Adrenal gland (tissue), 12 donors: ENCODE measurements around the gene HIF1AN. TPM values are rescaled to one million over a fixed set of nuclear protein-coding genes. Genes with fewer than 3 reads are reported as not detected.

Experiments used
- DNase-seq, 7 donors: peaks; one replicate each; pipeline ENCODE4 v3.0.0-alpha.2; 2019 to 2020
- H3K27ac ChIP-seq, 5 donors: fragments of 200-600 bp; sonication (generic) in 4 of 5; 1 replicate in 3 of 5; 2 replicates in 2 of 5; pipeline versions ENCODE4 v1.5.1 to v1.8.0; 2016 to 2020; ENCODE audit warnings: mild to moderate bottlenecking in 1 of 5
- H3K27me3 ChIP-seq: fragments of 200-600 bp; 2 replicates; pipeline ENCODE4 v1.8.0; 2021
- H3K36me3 ChIP-seq, 2 donors: fragments of 200-600 bp; replicated peaks in 1 of 2; 1 replicate in 1 of 2; 2 replicates in 1 of 2; pipeline versions ENCODE4 v1.5.1 to v1.8.0; 2018 to 2022
- H3K4me1 ChIP-seq, 2 donors: fragments of 200-600 bp; replicated peaks in 1 of 2; 1 replicate in 1 of 2; 2 replicates in 1 of 2; pipeline versions ENCODE4 v1.5.1 to v1.8.0; 2018 to 2021
- H3K4me3 ChIP-seq, 4 donors: fragments of 200-600 bp; sonication (generic) in 3 of 4; one replicate each; pipeline ENCODE4 v1.5.1; 2016 to 2018
- H3K9me3 ChIP-seq, 3 donors: fragments of 200-600 bp; sonication (generic) in 1 of 3; replicated peaks in 1 of 3; 1 replicate in 2 of 3; 2 replicates in 1 of 3; pipeline versions ENCODE4 v1.5.1 to v1.8.0; 2016 to 2021
- POLR2A ChIP-seq, 2 donors: fragments of 450-650 bp; IDR thresholded peaks; one replicate each; pipeline ENCODE4 v1.6.1; 2017; ENCODE audit warnings: antibody characterized with exemption in 2 of 2, mild to moderate bottlenecking in 2 of 2, moderate library complexity in 1 of 2
- WGBS, 4 donors: extraction: QIAGEN DNeasy Blood & Tissue Kit in 2 of 4; methylation state at CpG; one replicate each; pipeline versions ENCODE4 v1.1.5 to v1.1.7; 2013 to 2017; 5-methylcytosine and 5-hydroxymethylcytosine counted together
- intact Hi-C, 2 donors: fragments of 100-400 bp; cut with DNase I; formaldehyde crosslinking; loops; one replicate each; pipeline versions ENCODE4 v1.14.1 to v1.15.0; 2022 to 2023
- polyA plus RNA-seq, 3 donors: library from polyadenylated mRNA; stranded (reverse); fragments of 200-250 nt in 2 of 3; fragments of 350-450 nt in 1 of 3; fragmentation: Illumina TruSeq in 1 of 3; extraction: RNeasy Lipid Tissue Mini Kit (QIAGEN cat#74804) in 1 of 3; gene quantifications; one replicate each; pipeline ENCODE4 v1.2.3, GENCODE V29; 2013 to 2014
- total RNA-seq, 9 donors: library from RNA; depleted of rRNA in 4 of 9; stranded (reverse); fragments of >200 nt in 4 of 9; fragments of 120-200 nt in 1 of 9; fragmentation: NEBNext Ultra II Directional in 1 of 9; extraction: Animal tissue kit (Norgen Biotek cat#: 25700) in 1 of 9; gene quantifications; one replicate each; pipeline versions ENCODE4 v1.1.0 to v1.2.4, GENCODE V29; 2013 to 2023
- TF ChIP-seq, protein P1 (sequence below), 6 experiments: fragments of 450-650 bp in 4 of 6; fragments of 200-600 bp in 2 of 6; sonication (generic) in 1 of 6; IDR thresholded peaks; 1 replicate in 5 of 6; 2 replicates in 1 of 6; pipeline versions ENCODE4 v1.5.1 to v1.8.0; 2016 to 2021; ENCODE audit warnings: antibody characterized with exemption in 6 of 6, mild to moderate bottlenecking in 2 of 6, moderate library complexity in 1 of 6
- donor health status: healthy with polysubstance abuse.
- donor health status: Bipolar disorder and iron deficiency.
- donor health status: DM: yes; HTN: yes; CAD: no.
- donor health status: DM: no; HTN: no; CAD: no.
- donor health status: DM: no; HTN: no; CAD: no.
- donor health status: DM: yes; HTN: yes; CAD: no.

The HIF1AN gene
- total and polyA plus RNA-seq, 12 donors: 6.7 to 46.4 (median 20.0) TPM

DNA sequence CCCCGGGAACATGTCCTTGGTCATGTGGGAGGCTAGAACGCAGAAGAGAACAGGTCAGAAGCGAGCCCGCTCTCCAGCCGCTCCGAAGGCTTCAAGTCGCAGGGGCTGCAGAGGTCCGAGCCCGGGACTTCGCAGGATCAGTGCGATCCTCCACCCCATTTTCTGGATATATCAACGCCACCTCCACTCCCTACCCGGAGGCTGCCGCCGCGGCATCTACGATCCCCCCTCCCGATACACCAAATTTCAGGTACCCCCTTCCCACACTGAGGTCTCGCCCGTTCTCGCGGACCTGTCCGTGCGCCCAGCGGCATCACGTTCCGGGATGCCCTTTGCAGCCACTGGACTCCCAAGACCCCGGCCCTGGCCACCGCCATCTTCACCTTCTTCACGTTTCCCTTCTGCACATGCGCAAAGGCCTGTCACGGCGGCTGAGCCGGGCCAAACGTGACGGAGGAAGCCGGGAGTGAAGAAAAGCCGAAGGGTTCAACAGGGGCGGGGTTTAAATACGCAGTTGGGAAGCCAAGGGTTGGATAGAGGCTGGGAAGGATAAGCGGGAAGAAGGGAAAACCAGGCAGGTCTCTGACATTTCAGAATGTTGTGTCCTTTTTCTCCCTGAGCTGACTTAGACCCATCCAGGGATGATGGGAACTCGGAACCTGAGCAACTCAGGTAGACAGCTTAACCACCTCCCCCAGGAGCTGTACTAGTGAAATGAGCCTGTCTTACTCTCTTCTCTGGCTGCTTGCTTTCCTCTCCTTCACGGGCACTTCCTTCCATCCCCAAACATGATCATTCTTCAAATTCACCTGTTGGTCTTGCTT is 6.1 kb upstream of the HIF1AN start, which contains the start of gene NDUFB8:
TSS of gene NDUFB8 (minus strand) at position 397 of the 824 bp plus-strand sequence. CDS start at position 377, 20 bp downstream.
- Histone ChIP-seq H3K27me3 (no peaks in the 10 kb centered on the region), H3K4me1 (peaks cover 18 to 25% of the 10 kb centered on the region in 2 donors), H3K27ac (peak within 1 kb of the TSS in 4 of 5 donors; percentile 58 to 86 (median 70)), H3K9me3 (no peaks in the 10 kb centered on the region), H3K36me3 (peaks cover 0 to 25% of the 10 kb centered on the region in 2 donors), H3K4me3 (peak within 1 kb of the TSS; percentile 58 to 87 (median 82))
- WGBS, 4 donors: 0 to 2% (median 1%) methylated on average over 35 to 43 of the region's 43 CpGs
- intact Hi-C loops: loop anchor here in 1 of 2 donors (10.0 kb wide), 1 partner anchor 195 kb away; the partner anchor contains the start of gene PKD2L1
- peak; percentile 89 to 96 (median 91) for DNase-seq
- peak; percentile 53 to 73 for TF ChIP-seq POLR2A (IDR thresholded peaks at IDR 0.05)
- TF ChIP-seq, protein P1, sequence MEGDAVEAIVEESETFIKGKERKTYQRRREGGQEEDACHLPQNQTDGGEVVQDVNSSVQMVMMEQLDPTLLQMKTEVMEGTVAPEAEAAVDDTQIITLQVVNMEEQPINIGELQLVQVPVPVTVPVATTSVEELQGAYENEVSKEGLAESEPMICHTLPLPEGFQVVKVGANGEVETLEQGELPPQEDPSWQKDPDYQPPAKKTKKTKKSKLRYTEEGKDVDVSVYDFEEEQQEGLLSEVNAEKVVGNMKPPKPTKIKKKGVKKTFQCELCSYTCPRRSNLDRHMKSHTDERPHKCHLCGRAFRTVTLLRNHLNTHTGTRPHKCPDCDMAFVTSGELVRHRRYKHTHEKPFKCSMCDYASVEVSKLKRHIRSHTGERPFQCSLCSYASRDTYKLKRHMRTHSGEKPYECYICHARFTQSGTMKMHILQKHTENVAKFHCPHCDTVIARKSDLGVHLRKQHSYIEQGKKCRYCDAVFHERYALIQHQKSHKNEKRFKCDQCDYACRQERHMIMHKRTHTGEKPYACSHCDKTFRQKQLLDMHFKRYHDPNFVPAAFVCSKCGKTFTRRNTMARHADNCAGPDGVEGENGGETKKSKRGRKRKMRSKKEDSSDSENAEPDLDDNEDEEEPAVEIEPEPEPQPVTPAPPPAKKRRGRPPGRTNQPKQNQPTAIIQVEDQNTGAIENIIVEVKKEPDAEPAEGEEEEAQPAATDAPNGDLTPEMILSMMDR (IDR thresholded peaks at IDR 0.05): no peak

DNA sequence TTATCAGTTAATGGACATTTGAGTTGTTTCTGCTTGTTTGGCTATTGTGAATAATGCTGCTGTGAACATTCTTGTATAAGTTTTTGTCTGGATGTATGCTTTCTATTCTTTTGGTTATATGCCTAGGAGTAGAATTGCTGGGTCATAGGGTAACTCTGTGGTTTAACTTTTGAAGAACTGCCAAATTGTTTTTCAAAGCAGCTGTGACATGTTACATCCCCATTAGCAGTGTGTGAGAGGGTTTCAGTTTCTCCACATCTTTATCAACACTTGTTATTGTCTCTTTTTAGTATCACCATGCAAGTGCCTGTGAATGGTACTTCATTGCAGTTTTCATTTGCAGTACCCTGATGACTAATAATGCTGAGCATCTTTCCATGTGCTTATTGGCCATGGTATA is 4.0 kb upstream of the HIF1AN start:
- Histone ChIP-seq H3K9me3 (no peaks in the 10 kb centered on the region), H3K27ac (no peak overlapping the region), H3K4me1 (peaks cover 22 to 36% of the 10 kb centered on the region in 2 donors), H3K4me3 (no peak overlapping the region), H3K36me3 (peaks cover 0 to 7% of the 10 kb centered on the region in 2 donors), H3K27me3 (no peaks in the 10 kb centered on the region)
- intact Hi-C loops: no loop called here
- TF ChIP-seq, protein P1 (IDR thresholded peaks at IDR 0.05): no peak
- no peak for DNase-seq

DNA sequence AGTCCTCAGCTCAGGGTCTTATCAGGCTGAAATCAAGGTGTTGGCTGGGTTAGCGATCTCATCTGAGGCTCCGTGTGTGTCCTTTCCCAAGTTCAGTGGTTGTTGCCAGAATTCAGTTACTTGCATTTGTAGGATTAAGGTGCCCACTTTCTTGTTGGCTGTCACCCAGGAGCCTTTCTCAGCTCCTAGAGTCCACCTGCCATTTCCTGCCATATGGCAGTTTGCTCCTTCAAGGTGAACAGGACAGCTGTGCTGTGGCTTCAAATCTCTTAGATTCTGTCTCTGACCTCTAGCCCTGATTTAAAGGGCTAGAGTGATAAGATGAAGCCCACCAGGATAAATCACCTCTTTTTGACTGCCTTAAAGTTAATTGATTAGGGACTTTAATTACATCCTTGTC is 1.0 kb upstream of the HIF1AN start:
- H3K36me3 ChIP-seq: peaks cover 0 to 15% of the 10 kb centered on the region in 2 donors
- no peak overlapping the region for H3K27ac ChIP-seq
- no peak overlapping the region for H3K4me3 ChIP-seq
- no peak for TF ChIP-seq POLR2A (IDR thresholded peaks at IDR 0.05)
- TF ChIP-seq, protein P1 (IDR thresholded peaks at IDR 0.05): no peak
- no peaks in the 10 kb centered on the region for H3K27me3 ChIP-seq
- no peak for DNase-seq
- intact Hi-C loops: no loop called here
- no peaks in the 10 kb centered on the region for H3K9me3 ChIP-seq
- H3K4me1 ChIP-seq: peaks cover 4 to 32% of the 10 kb centered on the region in 2 donors
- 59 to 86% (median 72%) methylated on average over 2 of the region's 2 CpGs for WGBS, 4 donors

DNA sequence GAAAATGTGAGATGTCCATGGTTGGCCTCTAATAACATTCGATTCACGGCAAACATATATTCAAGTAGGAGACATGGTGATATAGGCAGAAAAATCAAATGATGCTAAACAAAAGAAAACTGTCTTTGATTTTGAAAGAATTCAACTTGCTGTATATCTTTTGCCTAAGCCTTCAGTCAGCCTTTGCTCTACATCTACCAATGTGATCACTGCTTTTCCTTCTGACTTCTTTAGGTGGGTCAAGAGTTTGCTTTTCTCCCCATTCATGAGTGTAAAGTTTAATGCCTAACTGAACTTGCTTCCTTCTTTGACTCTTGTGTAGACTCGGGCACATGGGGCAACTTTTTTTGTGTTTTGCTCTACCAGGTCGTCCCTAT is 417 bp upstream of the HIF1AN start:
- no peak for DNase-seq
- Histone ChIP-seq H3K4me3 (peak overlapping the region in 2 of 4 donors; percentile 70 to 82), H3K9me3 (no peaks in the 10 kb centered on the region), H3K27ac (peak overlapping the region in 2 of 5 donors; percentile 49 to 53), H3K27me3 (no peaks in the 10 kb centered on the region), H3K36me3 (peaks cover 0 to 21% of the 10 kb centered on the region in 2 donors), H3K4me1 (peaks cover 4 to 28% of the 10 kb centered on the region in 2 donors)
- intact Hi-C loops: no loop called here
- WGBS, 4 donors: 49 to 50% (median 49%) methylated on average over 4 of the region's 4 CpGs
- TF ChIP-seq POLR2A (IDR thresholded peaks at IDR 0.05): no peak
- TF ChIP-seq, protein P1 (IDR thresholded peaks at IDR 0.05): no peak
